ENCODE results near the gene GTPBP3.
A peak's percentile ranks its signal among the peaks of the same experiment; 100 is the strongest.

Gene GTPBP3

GRCh38 chr19:17325133-17325532 is 12.2 kb upstream of the GTPBP3 start:
- H3K9me3 ChIP-seq (ENCODE audit: control insufficient read depth, low read depth, low read length), result no peaks in the 10 kb centered on the region
- peaks cover 9% of the 10 kb centered on the region for H3K27me3 ChIP-seq (ENCODE audit: control insufficient read depth, insufficient read depth, low read length)
- H3K4me1 ChIP-seq (ENCODE audit: control insufficient read depth, low read depth, low read length), result no peaks in the 10 kb centered on the region
- no peak overlapping the region for H3K9ac ChIP-seq (ENCODE audit: low read length)
- H3K27ac ChIP-seq (ENCODE audit: low read length), result no peak overlapping the region
- no peak overlapping the region for H3K4me3 ChIP-seq (ENCODE audit: low read length)
- peaks cover 13% of the 10 kb centered on the region for H3K36me3 ChIP-seq (ENCODE audit: control insufficient read depth, low read depth, low read length)

- Histone ChIP-seq H3K27ac (ENCODE audit: low read length) (no peak overlapping the region), H3K4me1 (ENCODE audit: control insufficient read depth, low read depth, low read length) (no peaks in the 10 kb centered on the region), H3K4me3 (ENCODE audit: low read length) (no peak overlapping the region), H3K9ac (ENCODE audit: low read length) (no peak overlapping the region), H3K36me3 (ENCODE audit: control insufficient read depth, low read depth, low read length) (peaks cover 7% of the 10 kb centered on the region), H3K27me3 (ENCODE audit: control insufficient read depth, insufficient read depth, low read length) (peaks cover 9% of the 10 kb centered on the region), H3K9me3 (ENCODE audit: control insufficient read depth, low read depth, low read length) (no peaks in the 10 kb centered on the region)
Observed at GRCh38 chr19:17325881-17326594, 11.3 kb upstream of the GTPBP3 start.

- Histone ChIP-seq H3K27me3 (ENCODE audit: control insufficient read depth, insufficient read depth, low read length) (peaks cover 9% of the 10 kb centered on the region), H3K27ac (ENCODE audit: low read length) (no peak overlapping the region), H3K4me1 (ENCODE audit: control insufficient read depth, low read depth, low read length) (no peaks in the 10 kb centered on the region), H3K9me3 (ENCODE audit: control insufficient read depth, low read depth, low read length) (no peaks in the 10 kb centered on the region), H3K9ac (ENCODE audit: low read length) (no peak overlapping the region), H3K4me3 (ENCODE audit: low read length) (no peak overlapping the region), H3K36me3 (ENCODE audit: control insufficient read depth, low read depth, low read length) (peaks cover 4% of the 10 kb centered on the region)
Observed at GRCh38 chr19:17326595-17326966, 10.8 kb upstream of the GTPBP3 start.

- H3K36me3 ChIP-seq (ENCODE audit: control insufficient read depth, low read depth, low read length), result no peaks in the 10 kb centered on the region
- H3K9me3 ChIP-seq (ENCODE audit: control insufficient read depth, low read depth, low read length), result no peaks in the 10 kb centered on the region
- H3K4me1 ChIP-seq (ENCODE audit: control insufficient read depth, low read depth, low read length), result no peaks in the 10 kb centered on the region
- H3K9ac ChIP-seq (ENCODE audit: low read length), result no peak overlapping the region
- H3K27ac ChIP-seq (ENCODE audit: low read length), result no peak overlapping the region
- H3K27me3 ChIP-seq (ENCODE audit: control insufficient read depth, insufficient read depth, low read length), result peaks cover 9% of the 10 kb centered on the region
- peak overlapping the region; percentile 77 for H3K4me3 ChIP-seq (ENCODE audit: low read length)
Observed at GRCh38 chr19:17327068-17327653, 10.2 kb upstream of the GTPBP3 start.

GRCh38 chr19:17327654-17328516 is 9.5 kb upstream of the GTPBP3 start:
- H3K9me3 ChIP-seq (ENCODE audit: control insufficient read depth, low read depth, low read length), result no peaks in the 10 kb centered on the region
- H3K27ac ChIP-seq (ENCODE audit: low read length), result no peak overlapping the region
- H3K9ac ChIP-seq (ENCODE audit: low read length), result peak overlapping the region; percentile 79
- H3K27me3 ChIP-seq (ENCODE audit: control insufficient read depth, insufficient read depth, low read length), result peaks cover 9% of the 10 kb centered on the region
- H3K4me3 ChIP-seq (ENCODE audit: low read length), result peak overlapping the region; percentile 77
- no peaks in the 10 kb centered on the region for H3K36me3 ChIP-seq (ENCODE audit: control insufficient read depth, low read depth, low read length)
- H3K4me1 ChIP-seq (ENCODE audit: control insufficient read depth, low read depth, low read length), result no peaks in the 10 kb centered on the region

- H3K9ac ChIP-seq (ENCODE audit: low read length), result peak overlapping the region; percentile 79
- peak overlapping the region; percentile 77 for H3K4me3 ChIP-seq (ENCODE audit: low read length)
- H3K4me1 ChIP-seq (ENCODE audit: control insufficient read depth, low read depth, low read length), result peaks cover 1% of the 10 kb centered on the region
- H3K27me3 ChIP-seq (ENCODE audit: control insufficient read depth, insufficient read depth, low read length), result peaks cover 9% of the 10 kb centered on the region
- no peak overlapping the region for H3K27ac ChIP-seq (ENCODE audit: low read length)
- H3K36me3 ChIP-seq (ENCODE audit: control insufficient read depth, low read depth, low read length), result no peaks in the 10 kb centered on the region
- H3K9me3 ChIP-seq (ENCODE audit: control insufficient read depth, low read depth, low read length), result no peaks in the 10 kb centered on the region
Observed at GRCh38 chr19:17328517-17329365, 8.6 kb upstream of the GTPBP3 start.

GRCh38 chr19:17329366-17330261 is 7.7 kb upstream of the GTPBP3 start:
- Histone ChIP-seq H3K4me1 (ENCODE audit: control insufficient read depth, low read depth, low read length) (peaks cover 3% of the 10 kb centered on the region), H3K9ac (ENCODE audit: low read length) (no peak overlapping the region), H3K27ac (ENCODE audit: low read length) (no peak overlapping the region), H3K36me3 (ENCODE audit: control insufficient read depth, low read depth, low read length) (no peaks in the 10 kb centered on the region), H3K27me3 (ENCODE audit: control insufficient read depth, insufficient read depth, low read length) (peaks cover 9% of the 10 kb centered on the region), H3K9me3 (ENCODE audit: control insufficient read depth, low read depth, low read length) (no peaks in the 10 kb centered on the region), H3K4me3 (ENCODE audit: low read length) (no peak overlapping the region)

- Histone ChIP-seq H3K9me3 (ENCODE audit: control insufficient read depth, low read depth, low read length) (no peaks in the 10 kb centered on the region), H3K36me3 (ENCODE audit: control insufficient read depth, low read depth, low read length) (no peaks in the 10 kb centered on the region), H3K27ac (ENCODE audit: low read length) (no peak overlapping the region), H3K27me3 (ENCODE audit: control insufficient read depth, insufficient read depth, low read length) (peaks cover 9% of the 10 kb centered on the region), H3K4me1 (ENCODE audit: control insufficient read depth, low read depth, low read length) (peaks cover 3% of the 10 kb centered on the region), H3K4me3 (ENCODE audit: low read length) (no peak overlapping the region), H3K9ac (ENCODE audit: low read length) (no peak overlapping the region)
Observed at GRCh38 chr19:17330262-17331044, 6.9 kb upstream of the GTPBP3 start.

- peaks cover 3% of the 10 kb centered on the region for H3K4me1 ChIP-seq (ENCODE audit: control insufficient read depth, low read depth, low read length)
- no peaks in the 10 kb centered on the region for H3K36me3 ChIP-seq (ENCODE audit: control insufficient read depth, low read depth, low read length)
- H3K9ac ChIP-seq (ENCODE audit: low read length), result no peak overlapping the region
- H3K4me3 ChIP-seq (ENCODE audit: low read length), result no peak overlapping the region
- H3K27me3 ChIP-seq (ENCODE audit: control insufficient read depth, insufficient read depth, low read length), result peaks cover 9% of the 10 kb centered on the region
- H3K27ac ChIP-seq (ENCODE audit: low read length), result no peak overlapping the region
- H3K9me3 ChIP-seq (ENCODE audit: control insufficient read depth, low read depth, low read length), result no peaks in the 10 kb centered on the region
Observed at GRCh38 chr19:17331045-17331558, 6.3 kb upstream of the GTPBP3 start.

- no peak overlapping the region for H3K4me3 ChIP-seq (ENCODE audit: low read length)
- H3K36me3 ChIP-seq (ENCODE audit: control insufficient read depth, low read depth, low read length), result no peaks in the 10 kb centered on the region
- H3K27ac ChIP-seq (ENCODE audit: low read length), result no peak overlapping the region
- peaks cover 9% of the 10 kb centered on the region for H3K27me3 ChIP-seq (ENCODE audit: control insufficient read depth, insufficient read depth, low read length)
- H3K9ac ChIP-seq (ENCODE audit: low read length), result no peak overlapping the region
- peaks cover 3% of the 10 kb centered on the region for H3K4me1 ChIP-seq (ENCODE audit: control insufficient read depth, low read depth, low read length)
- H3K9me3 ChIP-seq (ENCODE audit: control insufficient read depth, low read depth, low read length), result no peaks in the 10 kb centered on the region
Observed at GRCh38 chr19:17332360-17332676, 5.0 kb upstream of the GTPBP3 start.

All from iPS-18a (cell line).